GM12891 (cell line): ENCODE measurements around the gene ARFIP1.

Source experiments
- POLR2A ChIP-seq: IDR thresholded peaks from 2 replicates; pipeline ENCODE4 v1.6.1; 2011; ENCODE audit warnings: low read depth, low read length, control low read depth
- POLR2AphosphoS5 ChIP-seq: IDR thresholded peaks from 2 replicates; pipeline ENCODE4 v1.6.1; 2011; ENCODE audit warnings: low read depth, low read length, control low read depth
- POU2F2 ChIP-seq: IDR thresholded peaks from 2 replicates; pipeline ENCODE4 v1.6.1; 2011; ENCODE audit warnings: low read depth, mild to moderate bottlenecking, control low read depth, low read length, moderate library complexity
- SPI1 ChIP-seq: IDR thresholded peaks from 2 replicates; pipeline ENCODE4 v1.6.1; 2011; ENCODE audit warnings: low read depth, low read length, control low read depth
- TAF1 ChIP-seq: IDR thresholded peaks from 2 replicates; pipeline ENCODE4 v1.6.1; 2011; ENCODE audit warnings: low read depth, low read length, control low read depth

- no peak for TF ChIP-seq POLR2AphosphoS5
- no peak for TF ChIP-seq POLR2A
- TF ChIP-seq TAF1 = no peak
- no peak for TF ChIP-seq SPI1
- no peak for TF ChIP-seq POU2F2
Measured at GRCh38 chr4:152877868-152878267, 98.1 kb downstream of the ARFIP1 start.
